HepG2 (cell line): ENCODE results near the gene MUL1. TPM values are rescaled to one million over a fixed set of nuclear protein-coding genes. Genes with fewer than 3 reads are reported as not detected.
A peak's percentile ranks its signal among the peaks of the same experiment; 100 is the strongest.

ENCODE experiments used
- CBFB ChIP-seq: sonication (generic); formaldehyde crosslinking; IDR thresholded peaks from 2 replicates; pipeline ENCODE4 v1.4.0; 2020; ENCODE audit warnings: missing genetic modification reagents
- FOSL2 ChIP-seq: sonication (generic); formaldehyde crosslinking; IDR thresholded peaks from 2 replicates; pipeline ENCODE4 v1.4.0; 2020; ENCODE audit warnings: missing genetic modification reagents
- HCFC1 ChIP-seq: fragments of 150-350 bp; IDR thresholded peaks from 2 replicates; pipeline ENCODE4 v1.6.1; 2014; ENCODE audit warnings: low read depth, low read length
- IKZF1 ChIP-seq: fragments of 450-650 bp; IDR thresholded peaks from 2 replicates; pipeline ENCODE4 v1.7.1; 2016
- KAT7 ChIP-seq: IDR thresholded peaks from 2 replicates; pipeline ENCODE4 v1.6.1; 2018; ENCODE audit warnings: borderline replicate concordance, missing compliant biosample characterization
- KAT8 ChIP-seq: IDR thresholded peaks from 2 replicates; pipeline ENCODE4 v1.6.1; 2016; ENCODE audit warnings: missing genetic modification reagents, missing compliant biosample characterization
- MIER3 ChIP-seq: IDR thresholded peaks from 2 replicates; pipeline ENCODE4 v1.6.1; 2016; ENCODE audit warnings: missing compliant biosample characterization, borderline replicate concordance
- SOX13 ChIP-seq, 3 experiments: fragments of 450-650 bp in 1 of 3; sonication (generic) in 1 of 3; formaldehyde crosslinking in 1 of 3; IDR thresholded peaks in 2 of 3; conservative IDR thresholded peaks in 1 of 3; 2 replicates each; pipeline versions ENCODE4 v1.5.0 to v1.6.1; 2016 to 2020; ENCODE audit warnings: antibody characterized with exemption in 1 of 3, mild to moderate bottlenecking in 1 of 3, missing compliant biosample characterization in 1 of 3, missing genetic modification reagents in 1 of 3, moderate library complexity in 1 of 3
- SYNCRIP ChIP-seq: fragments of 200-400 bp; formaldehyde crosslinking; IDR thresholded peaks from 2 replicates; pipeline ENCODE4 v1.6.1; 2018; ENCODE audit warnings: mild to moderate bottlenecking, low read depth, low read length; ENCODE audit not compliant: insufficient read depth
- ZKSCAN8 ChIP-seq: IDR thresholded peaks from 2 replicates; pipeline ENCODE4 v1.6.1; 2016; ENCODE audit warnings: borderline replicate concordance, missing genetic modification reagents, missing compliant biosample characterization
- ZNF335 ChIP-seq: sonication (generic); formaldehyde crosslinking; IDR thresholded peaks from 2 replicates; pipeline ENCODE4 v1.4.0; 2020; ENCODE audit warnings: missing genetic modification reagents
- ZNF383 ChIP-seq: sonication (generic); formaldehyde crosslinking; IDR thresholded peaks from 2 replicates; pipeline ENCODE4 v1.4.0; 2020; ENCODE audit warnings: missing genetic modification reagents, mild to moderate bottlenecking, borderline replicate concordance
- ZNF563 ChIP-seq: sonication (generic); formaldehyde crosslinking; IDR thresholded peaks from 2 replicates; pipeline ENCODE4 v1.8.0; 2022; ENCODE audit warnings: mild to moderate bottlenecking, moderate library complexity, missing genetic modification reagents
- polyA plus RNA-seq, 8 experiments: library from polyadenylated mRNA; depleted of rRNA in 3 of 8; stranded (reverse) in 7 of 8; unstranded in 1 of 8; fragments of >200 nt; fragmentation: Illumina TruSeq in 4 of 8; extraction: Trizol in 4 of 8; gene quantifications; 2 replicates each; pipeline versions ENCODE4 v1.2.1 to v1.2.3, GENCODE V29; 2011 to 2016; ENCODE audit warnings: low read depth in 4 of 8, missing spikeins in 1 of 8, mixed read lengths in 1 of 8; ENCODE audit not compliant: insufficient read depth in 1 of 8
- total RNA-seq, 5 experiments: library from RNA; depleted of rRNA; stranded (reverse); fragments of >200 nt; fragmentation: Illumina TruSeq; extraction: Trizol; gene quantifications; 2 replicates each; pipeline ENCODE4 v1.2.3, GENCODE V29; 2016; ENCODE audit warnings: low read depth in 1 of 5
- TF ChIP-seq, protein P1 (sequence below): sonication (generic); formaldehyde crosslinking; IDR thresholded peaks from 2 replicates; pipeline ENCODE4 v1.8.0; 2022; ENCODE audit warnings: mild to moderate bottlenecking, missing genetic modification reagents, borderline replicate concordance
- TF ChIP-seq, protein P2 (sequence below): sonication (generic); formaldehyde crosslinking; IDR thresholded peaks from 2 replicates; pipeline ENCODE4 v1.5.0; 2020; ENCODE audit warnings: mild to moderate bottlenecking, missing genetic modification reagents
- TF ChIP-seq, protein P3 (sequence below): sonication (generic); formaldehyde crosslinking; IDR thresholded peaks from 2 replicates; pipeline ENCODE4 v1.5.0; 2020; ENCODE audit warnings: mild to moderate bottlenecking, missing genetic modification reagents, borderline replicate concordance

Gene MUL1
- total and polyA plus RNA-seq, 2 of the 13 experiments (the other 11 are each of a cell fraction or from before 2014, with no cell fraction given), result 21.5 to 26.5 TPM

DNA sequence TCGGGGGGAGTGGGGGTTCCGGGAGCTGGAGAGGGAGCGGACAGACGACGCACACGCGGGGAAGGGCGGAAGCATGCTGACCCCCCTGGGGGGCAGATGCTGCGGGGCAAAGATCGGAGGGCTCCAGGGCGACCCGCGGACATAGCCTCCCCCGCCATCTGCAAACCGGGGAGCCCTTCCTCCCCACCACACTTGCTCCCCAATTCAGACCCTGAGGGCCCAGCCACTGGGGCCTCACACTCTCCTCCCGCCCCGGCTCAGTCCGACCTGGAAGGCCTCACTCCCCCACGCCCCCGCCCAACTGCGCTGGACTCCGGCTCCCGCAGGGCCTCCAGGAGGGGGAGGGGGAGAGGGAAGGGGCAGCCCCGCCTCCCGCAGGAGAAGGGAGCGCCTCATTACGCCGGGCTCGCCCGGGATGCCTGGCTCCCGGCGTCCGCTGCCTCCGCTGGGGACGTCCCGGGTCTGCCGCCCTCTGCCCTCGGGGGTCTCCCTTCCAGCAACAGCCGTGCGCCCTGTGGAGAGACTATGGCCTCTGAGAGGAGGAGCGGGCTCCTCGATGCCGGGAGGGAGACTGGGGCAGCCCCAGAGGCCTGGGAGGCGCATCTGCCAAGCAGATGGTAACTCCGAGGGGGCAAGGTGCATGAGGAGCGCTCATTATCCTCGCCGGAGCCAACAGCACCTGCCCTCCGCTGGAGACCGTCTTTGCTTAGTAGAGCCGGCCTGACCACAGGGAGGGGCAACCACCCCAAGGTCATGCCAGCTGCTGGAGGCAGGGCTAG is 21.3 kb downstream of the MUL1 start (continued):
- TF ChIP-seq, protein P1, sequence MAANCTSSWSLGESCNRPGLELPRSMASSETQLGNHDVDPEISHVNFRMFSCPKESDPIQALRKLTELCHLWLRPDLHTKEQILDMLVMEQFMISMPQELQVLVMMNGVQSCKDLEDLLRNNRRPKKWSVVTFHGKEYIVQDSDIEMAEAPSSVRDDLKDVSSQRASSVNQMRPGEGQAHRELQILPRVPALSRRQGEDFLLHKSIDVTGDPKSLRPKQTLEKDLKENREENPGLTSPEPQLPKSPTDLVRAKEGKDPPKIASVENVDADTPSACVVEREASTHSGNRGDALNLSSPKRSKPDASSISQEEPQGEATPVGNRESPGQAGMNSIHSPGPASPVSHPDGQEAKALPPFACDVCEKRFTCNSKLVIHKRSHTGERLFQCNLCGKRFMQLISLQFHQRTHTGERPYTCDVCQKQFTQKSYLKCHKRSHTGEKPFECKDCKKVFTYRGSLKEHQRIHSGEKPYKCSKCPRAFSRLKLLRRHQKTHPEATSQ (CRISPR knock-in tag), result peak; percentile 70; the same call in 1 of the 2 replicates
- TF ChIP-seq ZNF335, result peak; percentile 39; the same call in 1 of the 2 replicates
- TF ChIP-seq SOX13 (IDR thresholded peaks at IDR 0.05), result no peak
- peak in 1 of 2 experiments; percentile 54; a peak in 2 of 4 replicates for TF ChIP-seq SOX13 (CRISPR knock-in tag; conservative IDR thresholded peaks at IDR 0.05 in 1 of 2, IDR thresholded peaks at IDR 0.05 in 1 of 2)
- peak; percentile 4; the same call in 1 of the 2 replicates for TF ChIP-seq FOSL2 (CRISPR knock-in tag)
- TF ChIP-seq HCFC1, result no peak
- TF ChIP-seq ZNF563, result peak; percentile 86
- TF ChIP-seq, protein P2, sequence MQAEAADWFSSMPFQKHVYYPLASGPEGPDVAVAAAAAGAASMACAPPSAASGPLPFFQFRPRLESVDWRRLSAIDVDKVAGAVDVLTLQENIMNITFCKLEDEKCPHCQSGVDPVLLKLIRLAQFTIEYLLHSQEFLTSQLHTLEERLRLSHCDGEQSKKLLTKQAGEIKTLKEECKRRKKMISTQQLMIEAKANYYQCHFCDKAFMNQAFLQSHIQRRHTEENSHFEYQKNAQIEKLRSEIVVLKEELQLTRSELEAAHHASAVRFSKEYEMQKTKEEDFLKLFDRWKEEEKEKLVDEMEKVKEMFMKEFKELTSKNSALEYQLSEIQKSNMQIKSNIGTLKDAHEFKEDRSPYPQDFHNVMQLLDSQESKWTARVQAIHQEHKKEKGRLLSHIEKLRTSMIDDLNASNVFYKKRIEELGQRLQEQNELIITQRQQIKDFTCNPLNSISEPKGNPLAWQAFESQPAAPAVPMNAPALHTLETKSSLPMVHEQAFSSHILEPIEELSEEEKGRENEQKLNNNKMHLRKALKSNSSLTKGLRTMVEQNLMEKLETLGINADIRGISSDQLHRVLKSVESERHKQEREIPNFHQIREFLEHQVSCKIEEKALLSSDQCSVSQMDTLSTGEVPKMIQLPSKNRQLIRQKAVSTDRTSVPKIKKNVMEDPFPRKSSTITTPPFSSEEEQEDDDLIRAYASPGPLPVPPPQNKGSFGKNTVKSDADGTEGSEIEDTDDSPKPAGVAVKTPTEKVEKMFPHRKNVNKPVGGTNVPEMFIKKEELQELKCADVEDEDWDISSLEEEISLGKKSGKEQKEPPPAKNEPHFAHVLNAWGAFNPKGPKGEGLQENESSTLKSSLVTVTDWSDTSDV (CRISPR knock-in tag), result 0 out of 2 replicates have a peak, but pooled peaks have one; percentile 61
- no peak for TF ChIP-seq IKZF1
- TF ChIP-seq MIER3 (CRISPR knock-in tag), result peak; percentile 48; the same call in 1 of the 2 replicates
- 0 out of 2 replicates have a peak, but pooled peaks have one; percentile 48 for TF ChIP-seq CBFB (CRISPR knock-in tag)
- no peak for TF ChIP-seq ZNF383
- peak; percentile 64; the same call in 1 of the 2 replicates for TF ChIP-seq KAT7 (CRISPR knock-in tag)
- TF ChIP-seq KAT8 (CRISPR knock-in tag), result peak; percentile 51; the same call in 1 of the 2 replicates
- no peak for TF ChIP-seq SYNCRIP
- TF ChIP-seq ZKSCAN8 (CRISPR knock-in tag), result no peak; the same call in 1 of the 2 replicates
- TF ChIP-seq, protein P3, sequence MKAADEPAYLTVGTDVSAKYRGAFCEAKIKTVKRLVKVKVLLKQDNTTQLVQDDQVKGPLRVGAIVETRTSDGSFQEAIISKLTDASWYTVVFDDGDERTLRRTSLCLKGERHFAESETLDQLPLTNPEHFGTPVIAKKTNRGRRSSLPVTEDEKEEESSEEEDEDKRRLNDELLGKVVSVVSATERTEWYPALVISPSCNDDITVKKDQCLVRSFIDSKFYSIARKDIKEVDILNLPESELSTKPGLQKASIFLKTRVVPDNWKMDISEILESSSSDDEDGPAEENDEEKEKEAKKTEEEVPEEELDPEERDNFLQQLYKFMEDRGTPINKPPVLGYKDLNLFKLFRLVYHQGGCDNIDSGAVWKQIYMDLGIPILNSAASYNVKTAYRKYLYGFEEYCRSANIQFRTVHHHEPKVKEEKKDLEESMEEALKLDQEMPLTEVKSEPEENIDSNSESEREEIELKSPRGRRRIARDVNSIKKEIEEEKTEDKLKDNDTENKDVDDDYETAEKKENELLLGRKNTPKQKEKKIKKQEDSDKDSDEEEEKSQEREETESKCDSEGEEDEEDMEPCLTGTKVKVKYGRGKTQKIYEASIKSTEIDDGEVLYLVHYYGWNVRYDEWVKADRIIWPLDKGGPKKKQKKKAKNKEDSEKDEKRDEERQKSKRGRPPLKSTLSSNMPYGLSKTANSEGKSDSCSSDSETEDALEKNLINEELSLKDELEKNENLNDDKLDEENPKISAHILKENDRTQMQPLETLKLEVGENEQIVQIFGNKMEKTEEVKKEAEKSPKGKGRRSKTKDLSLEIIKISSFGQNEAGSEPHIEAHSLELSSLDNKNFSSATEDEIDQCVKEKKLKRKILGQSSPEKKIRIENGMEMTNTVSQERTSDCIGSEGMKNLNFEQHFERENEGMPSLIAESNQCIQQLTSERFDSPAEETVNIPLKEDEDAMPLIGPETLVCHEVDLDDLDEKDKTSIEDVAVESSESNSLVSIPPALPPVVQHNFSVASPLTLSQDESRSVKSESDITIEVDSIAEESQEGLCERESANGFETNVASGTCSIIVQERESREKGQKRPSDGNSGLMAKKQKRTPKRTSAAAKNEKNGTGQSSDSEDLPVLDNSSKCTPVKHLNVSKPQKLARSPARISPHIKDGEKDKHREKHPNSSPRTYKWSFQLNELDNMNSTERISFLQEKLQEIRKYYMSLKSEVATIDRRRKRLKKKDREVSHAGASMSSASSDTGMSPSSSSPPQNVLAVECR (CRISPR knock-in tag), result peak; percentile 74
